Measurements from ENCODE around the gene JAG2.
"Not testable (repeated sequence)": the region's sequence is repeated elsewhere in the genome, so short reads cannot be mapped to it uniquely, and the experiment has no call there.

JAG2 gene

DNA sequence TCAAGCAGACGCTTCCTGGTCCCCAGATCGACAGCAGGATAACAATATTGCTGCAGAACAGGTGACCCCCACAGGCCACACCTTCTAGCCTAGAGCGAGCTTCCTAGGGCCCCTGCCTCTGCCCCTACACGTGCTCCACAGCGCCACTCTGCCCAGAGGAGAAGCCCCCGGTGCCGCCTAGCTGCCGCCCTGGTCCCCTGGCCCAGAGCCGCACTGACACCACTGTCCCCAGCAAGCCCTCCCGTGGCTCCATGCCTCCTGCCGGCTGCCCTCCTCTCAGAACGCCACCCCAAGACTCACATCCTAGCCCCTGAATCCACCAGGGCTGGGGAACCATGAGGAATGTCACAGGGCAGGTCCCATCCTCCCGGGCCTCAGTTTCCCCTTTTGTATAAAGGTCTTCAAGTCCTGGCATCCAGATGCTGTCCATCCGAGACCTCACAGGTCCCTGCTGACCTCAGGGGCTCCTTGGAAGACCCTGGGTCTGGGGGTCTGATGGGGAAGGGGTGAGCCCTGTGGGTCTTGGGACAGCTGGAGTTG, 31.0 kb downstream of the JAG2 start:
- DNase-seq: no peak

GRCh38 chr14:105136401-105137322, 31.9 kb downstream of the JAG2 start:
- no peak for DNase-seq

DNA sequence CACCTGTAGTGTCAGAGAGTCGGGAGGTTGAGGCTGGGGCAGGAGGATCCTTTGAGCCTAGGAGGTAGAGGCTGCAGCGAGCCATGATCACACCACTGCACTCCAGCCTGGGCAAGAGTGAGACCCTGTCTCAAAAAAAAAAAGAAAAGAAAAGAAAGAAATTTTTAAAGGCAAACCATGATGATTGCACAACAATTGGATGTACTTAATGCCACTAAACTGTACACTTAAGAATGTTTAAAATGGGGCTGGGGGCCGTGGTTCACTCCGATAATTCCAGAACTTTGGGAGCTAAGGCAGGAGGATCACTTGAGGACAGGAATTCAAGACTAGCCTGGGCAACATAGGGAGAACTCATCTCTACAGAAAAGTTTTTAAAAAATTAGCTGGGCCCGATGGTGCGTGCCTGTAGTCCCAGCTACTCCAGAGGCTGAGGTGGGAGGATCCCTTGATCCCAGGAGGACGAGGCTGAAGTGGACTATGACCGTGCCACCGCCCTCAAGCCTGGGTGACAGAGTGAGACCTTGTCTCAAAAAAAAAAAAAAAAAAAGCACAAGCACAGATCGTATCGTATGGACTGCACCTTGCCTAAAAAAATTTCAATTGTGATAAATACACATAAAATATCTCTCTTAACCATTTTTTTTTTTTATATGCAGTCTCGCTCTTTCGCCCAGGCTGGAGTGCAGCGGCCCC, 32.7 kb downstream of the JAG2 start:
- DNase-seq: no peak

DNA sequence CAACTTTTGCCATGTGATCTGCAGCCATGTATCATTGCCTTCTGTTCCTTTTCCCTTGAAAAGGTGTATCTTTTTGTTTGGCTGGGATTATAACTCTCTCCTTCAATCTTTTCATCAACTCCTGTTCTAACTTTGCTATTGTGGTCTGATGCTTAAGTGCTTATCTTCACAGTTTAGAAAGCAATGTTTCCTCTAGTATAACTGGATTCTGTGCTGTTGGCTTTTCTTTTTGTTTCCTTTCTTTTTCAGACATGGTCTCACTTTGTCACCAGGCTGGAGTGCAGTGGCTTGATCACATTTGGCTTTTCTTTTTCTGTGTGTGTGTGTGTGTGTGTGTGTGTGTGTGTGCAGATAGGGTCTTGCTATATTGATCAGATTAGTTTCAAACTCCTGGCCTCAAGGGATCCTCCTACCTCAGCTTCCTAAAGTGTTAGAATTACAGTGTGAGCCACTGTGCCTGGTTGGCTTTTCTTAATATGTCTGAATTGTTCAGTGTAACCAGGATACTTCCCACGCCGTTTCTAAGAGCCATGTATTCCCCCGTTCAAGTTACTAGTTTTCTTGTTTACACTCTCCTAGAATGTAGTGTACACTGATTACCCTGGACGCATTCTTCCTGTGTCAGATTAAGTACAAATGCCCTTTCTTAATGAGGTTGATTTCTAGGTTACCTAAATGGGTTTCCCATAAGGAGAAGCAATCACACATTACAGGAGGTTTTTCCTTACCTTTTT, 35.5 kb downstream of the JAG2 start:
- no peak for DNase-seq

DNA sequence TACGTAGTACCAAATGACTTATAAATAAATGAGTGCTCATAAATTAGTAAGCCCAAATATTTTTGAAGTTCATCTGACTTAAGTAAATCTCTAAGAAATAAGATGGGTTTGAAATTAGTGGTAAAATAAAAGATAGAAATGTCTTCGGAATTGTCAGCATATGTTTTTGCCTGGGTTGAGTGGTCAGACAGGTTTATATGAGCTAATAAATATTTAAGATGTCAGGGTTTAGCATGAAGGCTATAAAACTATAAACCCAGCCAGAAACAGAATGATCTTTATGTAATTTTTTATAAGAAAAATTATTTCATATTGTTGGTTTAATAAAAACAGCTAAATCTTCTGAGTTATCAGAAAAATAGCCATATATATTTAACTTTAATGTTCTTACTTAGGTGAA, 37.3 kb downstream of the JAG2 start:
- no peak for DNase-seq

DNA sequence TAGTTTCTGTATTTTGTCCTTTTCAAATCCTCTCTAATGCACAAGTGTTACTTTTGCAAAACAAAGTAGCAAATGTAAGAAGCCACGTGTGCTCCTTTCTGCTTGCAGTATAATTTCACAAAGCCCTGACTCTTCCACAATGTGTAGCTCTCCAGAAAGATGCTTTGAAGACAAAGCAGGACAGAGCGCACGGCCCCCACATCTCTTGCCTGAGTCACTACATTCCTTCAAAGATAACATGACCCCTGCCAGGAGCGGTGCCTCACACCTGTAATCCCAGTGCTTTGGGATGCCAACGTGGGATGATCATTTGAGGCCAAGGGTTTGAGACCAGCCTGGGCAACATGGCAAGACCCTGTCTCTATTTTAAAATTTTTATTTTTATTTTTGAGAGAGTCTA, 40.5 kb downstream of the JAG2 start:
- DNase-seq: no peak

GRCh38 chr14:105126981-105127329, 41.6 kb downstream of the JAG2 start:
- DNase-seq: no peak

GRCh38 chr14:105126126-105126980, 42.2 kb downstream of the JAG2 start:
- no peak for DNase-seq

DNA sequence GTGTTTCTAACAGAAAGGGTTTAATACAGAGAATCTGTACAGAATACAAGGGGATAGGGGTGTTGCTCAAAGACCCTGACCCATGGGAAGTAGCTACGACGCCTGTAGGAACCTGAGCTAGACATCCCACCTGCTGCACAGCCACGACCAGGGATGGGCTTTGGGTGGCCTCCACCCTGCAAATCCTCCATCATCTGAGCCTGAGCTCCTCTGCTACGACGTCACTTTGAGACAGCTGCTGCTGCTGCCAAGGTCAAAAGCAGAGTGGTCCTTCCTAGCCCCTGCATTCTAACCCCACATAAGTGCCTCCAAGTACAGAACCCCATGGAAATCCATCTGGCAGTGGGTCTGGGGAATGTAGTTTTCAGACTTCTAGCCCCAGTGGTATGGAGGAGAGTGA, 43.8 kb downstream of the JAG2 start:
- no peak for DNase-seq

DNA sequence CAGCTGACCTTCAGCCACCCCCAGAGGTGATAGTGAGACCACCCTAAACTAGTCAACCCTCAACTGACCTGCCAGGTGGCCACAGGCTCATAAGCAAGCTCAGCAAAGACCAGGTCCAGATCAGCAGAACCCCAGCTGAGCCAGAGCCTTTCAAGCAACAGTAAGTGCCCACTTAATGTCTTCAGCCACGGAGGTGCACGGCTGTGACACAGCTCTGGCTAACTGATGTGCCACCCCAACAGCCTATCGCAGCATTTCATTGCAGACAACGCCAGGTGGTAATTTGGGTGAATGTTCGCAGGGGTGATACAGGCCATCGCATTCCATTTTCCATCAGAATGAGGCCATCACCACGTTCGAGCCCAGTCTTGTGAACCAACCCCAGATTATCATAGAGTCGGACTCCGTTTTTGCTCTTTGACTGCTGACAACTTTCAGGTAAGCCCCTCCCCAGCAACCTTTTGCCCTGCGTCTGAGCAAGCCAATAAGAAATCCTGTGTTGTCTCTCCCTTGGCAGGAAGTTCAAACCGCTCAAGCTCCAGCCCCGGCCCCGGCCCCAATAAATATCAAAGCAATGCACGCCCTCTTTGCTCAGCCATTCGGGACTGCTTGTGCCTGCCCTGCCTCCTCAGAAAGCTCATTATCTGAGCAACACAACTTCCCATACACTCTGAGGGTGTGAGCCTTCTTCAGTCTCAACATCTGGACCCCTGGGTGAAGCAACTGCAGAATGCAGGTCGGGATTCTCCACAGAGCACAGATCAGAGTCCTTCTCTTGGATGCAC, 44.4 kb downstream of the JAG2 start:
- no peak for DNase-seq

GRCh38 chr14:105123064-105123665, 45.4 kb downstream of the JAG2 start:
- no peak for DNase-seq

DNA sequence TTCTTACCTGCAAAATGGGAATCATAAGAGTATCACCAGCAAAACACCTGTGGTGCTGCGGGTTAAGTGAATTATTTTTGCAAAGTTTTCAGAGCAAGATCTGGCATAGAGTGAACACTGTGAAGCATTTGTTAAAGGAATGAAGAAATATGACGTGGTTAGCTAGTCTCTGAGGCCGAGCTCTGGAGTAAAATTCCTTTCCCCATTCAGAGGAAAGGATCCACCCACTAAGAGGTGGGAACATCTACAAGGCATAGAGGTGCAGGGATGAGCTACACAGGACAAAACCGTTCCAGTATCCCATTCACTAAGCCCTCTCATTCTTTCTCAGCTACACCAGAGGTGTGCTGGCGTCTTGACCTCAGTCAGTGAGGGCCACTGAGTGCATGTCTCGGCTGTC, 48.5 kb downstream of the JAG2 start:
- no peak for DNase-seq

- no peak for DNase-seq
These were observed 49.1 kb downstream of the JAG2 start for GRCh38 chr14:105119408-105120025.

- no peak for DNase-seq
These were observed 49.7 kb downstream of the JAG2 start for GRCh38 chr14:105118646-105119407.

DNA sequence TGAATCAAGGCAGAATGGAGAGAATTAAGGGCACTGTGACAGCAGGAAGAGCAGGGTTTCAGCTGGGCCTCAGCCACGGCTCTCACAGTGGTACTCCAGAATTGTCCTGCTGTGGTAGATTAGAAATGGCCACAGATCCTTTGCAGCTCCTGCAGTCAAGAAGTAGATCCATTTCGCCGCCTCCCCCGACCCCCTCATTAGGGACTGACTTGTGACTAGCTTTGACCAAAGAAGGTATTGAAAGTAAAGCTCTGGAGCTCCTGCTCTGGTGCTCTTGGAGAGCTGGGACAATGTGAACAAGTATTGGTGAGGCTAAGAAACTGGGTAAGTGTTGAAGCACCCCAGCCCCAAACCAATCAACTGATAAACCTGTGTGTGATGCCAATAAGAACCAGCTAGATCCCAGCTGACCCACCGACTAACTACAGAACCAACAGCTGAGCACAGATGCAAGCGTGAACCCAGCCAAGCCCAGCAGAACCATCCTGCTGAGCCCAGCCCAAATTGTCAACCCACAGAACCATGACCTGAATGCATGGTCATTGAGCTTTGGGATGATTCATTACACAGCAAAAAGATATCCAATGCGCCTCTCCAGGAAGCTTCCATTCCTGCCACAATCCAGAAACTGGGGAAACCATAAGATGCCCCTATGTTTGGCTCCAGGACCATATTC, 50.7 kb downstream of the JAG2 start:
- DNase-seq: no peak

DNA sequence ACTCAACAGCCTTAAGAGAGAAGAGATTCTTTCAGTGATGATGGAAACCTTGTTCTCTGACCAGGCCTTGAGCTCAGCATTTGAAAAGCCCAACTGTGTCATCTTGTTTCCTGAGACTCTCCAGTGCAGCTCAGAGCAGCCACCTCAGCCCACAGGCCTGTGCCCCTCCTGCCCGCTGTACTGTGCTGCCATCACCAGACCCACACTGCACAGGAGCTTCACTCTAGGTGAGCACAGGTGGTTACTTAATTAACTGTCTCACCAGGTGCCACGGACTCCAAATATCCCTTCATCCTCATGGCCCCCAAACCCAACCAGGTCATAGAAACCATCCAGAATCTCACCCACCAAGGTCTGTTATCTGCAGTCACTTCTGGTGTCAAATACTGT, 51.3 kb downstream of the JAG2 start:
- DNase-seq: no peak

GRCh38 chr14:105116451-105117256, 51.9 kb downstream of the JAG2 start:
- DNase-seq: no peak

- DNase-seq: not testable (repeated sequence)
These were observed 59.3 kb downstream of the JAG2 start for GRCh38 chr14:105109243-105109642.

- no peak for DNase-seq
These were observed 60.1 kb downstream of the JAG2 start for GRCh38 chr14:105108516-105108864.
